Skeletal muscle cell (primary cell): Measurements from ENCODE around the gene ZMAT2.
A peak's percentile ranks its signal among the peaks of the same experiment; 100 is the strongest.
"Not testable (repeated sequence)": the region's sequence is repeated elsewhere in the genome, so short reads cannot be mapped to it uniquely, and the experiment has no call there.

Source experiments
- DNase-seq: peaks from one replicate; pipeline ENCODE4 v3.0.0-alpha.2; 2010; ENCODE audit warnings: low read depth
- H3K4me3 ChIP-seq: 2 replicates; pipeline ENCODE4 v1.5.1; 2011; ENCODE audit warnings: low read depth, mild to moderate bottlenecking, control low read depth, low read length, moderate library complexity

Gene ZMAT2

DNA sequence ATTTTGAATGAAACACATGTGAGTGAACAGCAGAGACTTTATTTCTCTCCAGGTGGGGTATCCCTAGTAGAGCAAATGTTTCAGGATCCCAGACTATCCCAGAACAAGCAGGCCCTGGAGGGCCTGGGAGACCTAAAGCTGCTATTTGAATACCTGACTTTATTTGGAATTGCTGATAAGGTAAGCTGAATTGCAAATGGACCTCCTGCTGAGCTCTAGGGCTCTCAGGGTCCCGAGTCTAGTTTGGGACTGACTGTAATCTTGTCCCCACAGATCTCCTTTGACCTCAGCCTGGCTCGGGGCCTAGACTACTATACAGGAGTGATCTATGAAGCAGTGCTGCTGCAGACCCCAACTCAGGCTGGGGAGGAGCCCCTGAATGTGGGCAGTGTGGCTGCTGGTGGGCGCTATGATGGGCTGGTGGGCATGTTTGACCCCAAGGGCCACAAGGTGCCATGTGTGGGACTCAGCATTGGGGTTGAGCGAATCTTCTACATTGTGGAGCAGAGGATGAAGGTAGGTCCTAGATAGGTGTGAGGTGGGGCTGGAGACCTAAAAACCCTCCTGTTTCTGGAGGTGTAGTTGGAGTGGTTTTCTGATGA lies 3.3 kb upstream of the ZMAT2 start:
- DNase-seq = no peak

DNA sequence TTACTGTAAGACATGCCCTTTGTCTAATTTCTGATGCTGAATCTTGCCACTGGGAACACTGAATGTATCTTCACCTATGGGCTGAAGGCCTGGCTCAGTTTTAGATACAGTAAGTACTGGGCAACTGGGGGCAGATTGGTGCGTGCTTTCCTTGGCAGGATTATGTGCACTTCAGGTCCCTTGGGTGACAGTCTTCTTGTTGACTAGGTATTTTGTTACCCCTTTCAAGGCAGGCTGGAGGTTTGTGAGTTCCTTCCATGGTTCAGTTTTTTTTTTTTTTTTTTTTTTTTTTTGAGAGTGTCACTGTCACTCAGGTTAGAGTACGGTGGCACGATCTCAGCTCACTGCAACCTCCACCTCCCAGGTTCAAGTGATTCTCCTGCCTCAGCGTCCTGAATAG lies 7.6 kb downstream of the ZMAT2 start:
- no peak overlapping the region for H3K4me3 ChIP-seq
- no peak for DNase-seq

More for the DNA sequence above, 3.3 kb upstream of the ZMAT2 start:
- no peak overlapping the region for H3K4me3 ChIP-seq

DNA sequence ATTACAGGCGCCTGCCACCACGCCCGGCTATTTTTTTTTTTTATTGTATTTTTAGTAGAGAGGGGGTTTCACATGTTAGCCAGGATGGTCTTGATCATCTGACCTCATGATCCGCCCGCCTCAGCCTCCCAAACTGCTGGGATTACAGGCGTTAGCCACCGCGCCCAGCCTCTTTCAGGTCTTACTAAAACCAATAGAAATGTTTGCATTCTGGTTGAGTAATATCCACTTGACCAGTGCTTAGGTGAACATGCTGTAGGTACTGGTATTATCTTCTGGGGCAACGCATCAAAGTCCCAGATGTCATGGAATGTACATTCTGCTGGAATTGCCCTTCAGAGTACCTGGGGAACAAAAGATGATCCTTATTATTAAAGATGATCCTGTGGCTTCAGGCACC lies 8.5 kb downstream of the ZMAT2 start:
- not testable (repeated sequence) for DNase-seq

DNA sequence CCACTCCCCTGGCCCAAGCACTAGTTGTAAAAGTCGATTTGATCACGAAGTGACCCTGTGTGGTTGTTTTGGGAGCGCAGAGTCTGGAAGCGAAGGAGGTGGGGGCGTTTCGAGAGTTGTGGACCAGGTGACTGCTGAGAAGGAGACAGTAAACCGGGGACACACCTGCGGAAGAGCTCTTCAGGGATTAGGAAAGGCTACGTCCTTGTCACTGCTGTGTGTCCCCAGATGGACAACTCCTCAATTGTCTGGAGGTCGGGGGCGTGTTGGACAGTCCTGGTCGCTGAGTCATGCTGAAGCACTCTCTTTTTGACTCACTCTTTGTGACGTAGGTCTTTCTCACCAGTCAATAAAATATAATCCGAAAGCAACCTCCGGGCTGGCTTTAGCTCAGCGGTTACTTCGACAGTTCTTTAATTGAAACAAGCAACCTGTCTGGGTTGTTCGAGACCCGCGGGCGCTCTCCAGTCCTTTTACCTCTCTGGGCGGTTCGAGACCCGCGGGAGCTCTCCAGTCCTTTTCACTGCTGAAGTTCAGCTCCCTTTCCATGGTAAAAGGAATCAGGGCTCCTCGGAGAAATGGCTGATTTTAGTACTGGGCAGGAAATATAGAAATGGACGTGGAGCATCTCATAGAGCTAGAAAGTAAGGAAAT lies 10.8 kb downstream of the ZMAT2 start:
- peak; percentile 93 for DNase-seq
- H3K4me3 ChIP-seq = peak overlapping the region; percentile 65

More for the DNA sequence above, 8.5 kb downstream of the ZMAT2 start:
- H3K4me3 ChIP-seq = not testable (repeated sequence)

DNA sequence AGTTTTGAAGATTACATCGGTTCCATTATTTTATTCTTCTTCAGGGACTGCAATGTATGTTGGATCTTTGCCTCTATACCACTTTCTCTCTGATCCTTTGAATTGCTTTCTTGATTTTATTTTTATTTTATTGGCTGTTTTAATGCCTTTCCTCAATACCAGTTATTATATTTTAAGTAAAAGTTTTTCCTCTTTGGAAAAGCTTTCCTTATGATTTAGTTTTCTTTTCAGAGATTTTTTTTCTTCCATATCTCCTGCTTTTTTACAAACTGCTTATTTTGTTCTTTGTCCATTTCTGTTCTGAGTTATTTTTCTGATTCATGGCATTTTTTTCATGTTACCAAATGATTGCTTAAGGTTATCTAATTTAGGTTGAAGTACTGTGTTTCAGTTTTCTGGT lies 11.5 kb downstream of the ZMAT2 start:
- DNase-seq = no peak
- no peak overlapping the region for H3K4me3 ChIP-seq

DNA sequence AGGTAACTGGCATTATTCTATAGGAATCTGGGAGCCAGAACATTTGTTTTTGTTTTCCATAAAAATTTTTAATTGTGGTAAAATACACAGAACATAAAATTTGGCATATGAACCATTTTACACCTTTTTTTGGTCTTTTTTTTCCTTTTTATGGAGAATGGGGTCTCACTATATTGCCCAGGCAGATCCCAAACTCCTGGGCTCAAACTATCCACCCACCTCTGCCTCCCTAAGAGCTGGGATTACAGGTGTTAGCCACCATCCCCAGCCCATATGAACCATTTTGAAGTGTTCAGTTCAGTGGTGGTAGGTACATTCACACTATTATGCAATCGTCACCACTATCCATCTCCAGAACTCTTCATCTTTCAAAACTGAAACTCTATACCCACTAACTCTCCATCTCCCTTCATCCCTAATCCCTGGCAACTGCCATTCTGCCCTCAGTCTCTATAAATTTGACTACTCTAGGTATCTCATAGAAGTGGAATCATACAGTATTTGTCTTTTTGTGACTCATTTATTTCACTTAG lies 13.4 kb downstream of the ZMAT2 start:
- H3K4me3 ChIP-seq = no peak overlapping the region
- DNase-seq = no peak

DNA sequence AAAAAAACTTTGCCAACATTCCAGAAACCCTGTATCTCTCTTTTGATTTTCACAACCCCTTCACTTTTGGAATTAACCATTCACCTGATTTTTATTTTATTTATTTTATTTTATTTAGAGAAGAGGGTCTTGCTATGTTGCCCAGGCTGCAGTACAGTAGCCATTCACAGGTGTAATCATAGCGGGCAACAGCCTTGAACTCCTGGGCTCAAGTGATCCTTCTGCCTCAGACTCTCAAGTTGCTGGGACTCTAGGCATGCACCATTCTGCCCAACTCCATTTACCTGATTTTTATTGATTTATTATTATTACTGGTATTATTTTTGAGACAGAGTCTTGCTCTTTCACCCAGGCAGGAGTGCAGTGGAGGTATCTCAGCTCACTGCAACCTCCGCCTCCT lies 16.0 kb downstream of the ZMAT2 start:
- H3K4me3 ChIP-seq, DNase-seq: not testable (repeated sequence)

DNA sequence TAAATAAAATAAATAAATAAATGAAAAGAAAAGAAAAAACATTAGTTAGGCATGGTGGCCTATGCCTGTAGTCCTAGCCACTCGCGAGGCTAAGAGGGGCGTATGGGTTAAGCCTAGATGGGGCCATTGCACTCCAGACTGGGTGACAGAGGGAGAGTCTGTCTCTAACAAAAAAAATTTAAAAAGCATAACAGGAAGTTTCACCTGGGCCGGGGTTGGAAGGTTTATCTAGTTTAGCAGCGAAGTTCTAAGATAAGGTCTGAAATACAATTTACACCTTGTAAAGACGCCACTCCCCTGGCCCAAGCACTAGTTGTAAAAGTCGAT lies 18.0 kb downstream of the ZMAT2 start:
- no peak overlapping the region for H3K4me3 ChIP-seq
- DNase-seq = no peak

DNA sequence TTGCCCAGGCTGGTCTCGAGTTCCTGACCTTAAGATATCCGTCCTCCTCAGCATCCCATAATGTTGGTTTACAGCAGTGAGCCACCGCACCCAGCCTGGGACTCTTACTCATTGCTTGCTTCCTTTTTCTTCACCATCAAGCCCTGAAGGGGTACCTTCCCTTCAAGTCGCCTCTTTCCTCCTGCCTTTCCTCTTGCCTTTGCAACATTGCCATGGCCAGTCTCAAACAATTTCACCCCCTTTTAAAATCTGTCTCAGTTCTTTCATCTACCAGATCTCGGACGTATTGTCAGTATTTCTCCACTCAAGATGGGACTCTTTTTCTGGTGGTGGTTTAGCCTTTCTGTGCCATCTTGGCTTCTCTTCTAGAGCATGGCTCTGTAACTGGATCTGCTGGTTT lies 20.5 kb downstream of the ZMAT2 start:
- not testable (repeated sequence) for DNase-seq, H3K4me3 ChIP-seq

DNA sequence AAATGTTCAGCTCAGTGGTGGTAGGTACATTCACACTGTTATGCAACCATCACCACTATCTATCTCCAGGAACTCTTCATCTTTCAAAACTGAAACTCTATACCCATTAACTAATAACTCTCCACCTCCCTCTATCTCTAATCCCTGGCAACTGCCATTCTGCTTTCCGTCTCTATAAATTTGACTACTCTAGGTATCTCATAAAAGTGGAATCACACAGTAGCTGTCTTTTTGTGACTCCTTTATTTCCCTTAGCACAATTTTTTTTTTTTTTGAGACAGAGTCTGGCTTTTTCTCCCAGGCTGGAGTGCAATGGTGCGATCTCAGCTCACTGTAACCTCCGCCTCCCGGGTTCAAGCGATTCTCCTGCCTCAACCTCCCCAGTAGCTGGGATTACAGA lies 21.1 kb downstream of the ZMAT2 start:
- not testable (repeated sequence) for H3K4me3 ChIP-seq

DNA sequence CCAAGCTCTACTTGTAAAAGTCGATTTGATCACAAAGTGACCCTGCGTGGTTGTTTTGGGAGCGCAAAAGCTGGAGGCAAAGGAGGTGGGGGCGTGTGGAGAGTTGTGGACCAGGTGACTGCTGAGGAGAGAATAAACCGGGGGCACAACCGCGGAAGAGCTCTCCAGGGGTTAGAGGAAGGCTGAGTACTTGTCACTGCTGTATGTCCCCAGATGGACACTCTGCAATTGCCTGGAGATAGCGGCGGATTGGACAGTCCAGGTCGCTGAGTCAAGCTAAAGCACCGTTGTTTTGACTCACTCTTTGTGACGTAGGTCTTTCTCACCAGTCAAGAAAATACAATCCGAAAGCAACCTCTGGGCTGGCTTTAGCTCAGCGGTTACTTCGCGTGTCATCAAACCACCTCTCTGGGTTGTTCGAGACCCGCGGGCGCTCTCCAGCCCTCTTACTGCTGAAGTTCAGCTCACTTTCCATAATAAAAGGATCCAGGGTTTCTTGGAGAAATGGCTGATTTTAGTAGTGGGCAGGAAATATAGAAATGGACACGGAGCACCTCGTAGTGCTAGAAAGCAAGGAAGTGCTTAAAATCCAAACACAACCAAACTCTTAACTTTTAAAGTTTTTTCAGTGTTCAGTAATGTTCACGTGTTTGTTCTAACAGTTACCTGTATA lies 25.7 kb downstream of the ZMAT2 start:
- peak; percentile 58 for DNase-seq
- peak overlapping the region; percentile 43 for H3K4me3 ChIP-seq

More for the DNA sequence above, 21.1 kb downstream of the ZMAT2 start:
- DNase-seq = not testable (repeated sequence)

DNA sequence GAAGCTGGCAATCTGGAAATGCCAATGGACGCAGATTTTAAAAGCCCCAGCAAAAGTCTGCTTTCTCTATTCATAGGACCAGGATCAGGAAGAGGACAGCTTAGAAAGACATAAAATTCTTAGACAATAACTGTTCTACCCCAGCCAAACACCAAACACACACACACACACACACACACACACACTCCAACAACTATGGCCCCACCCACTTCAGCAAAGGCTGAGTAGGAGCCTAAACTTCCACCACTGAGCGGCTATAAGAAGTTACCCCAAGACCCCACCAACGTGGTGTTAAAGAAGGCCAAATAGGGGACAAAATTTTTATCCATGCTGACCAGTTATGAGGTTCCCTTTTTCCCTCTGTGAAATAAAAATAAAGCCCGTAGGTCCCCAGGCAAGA lies 32.9 kb downstream of the ZMAT2 start:
- no peak for DNase-seq
- H3K4me3 ChIP-seq = no peak overlapping the region

DNA sequence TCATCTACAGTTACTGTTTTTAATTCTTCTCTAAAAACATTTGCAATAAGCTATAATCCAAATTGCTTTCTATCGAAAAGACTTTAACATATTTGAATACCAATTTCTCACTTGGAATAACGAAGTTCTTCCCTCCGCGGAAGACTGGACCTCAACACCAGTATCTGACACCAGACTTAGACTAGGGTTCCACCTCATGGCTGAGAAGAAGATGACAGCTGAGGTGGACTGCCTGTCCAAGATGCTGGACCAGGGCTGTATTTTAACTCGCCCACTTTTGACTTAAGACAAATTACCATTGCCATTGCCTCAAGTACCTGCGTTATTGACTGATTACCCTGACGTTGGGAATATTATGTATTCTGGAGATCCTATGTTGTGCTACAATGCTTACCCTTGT lies 34.1 kb downstream of the ZMAT2 start:
- no peak for DNase-seq
- no peak overlapping the region for H3K4me3 ChIP-seq

DNA sequence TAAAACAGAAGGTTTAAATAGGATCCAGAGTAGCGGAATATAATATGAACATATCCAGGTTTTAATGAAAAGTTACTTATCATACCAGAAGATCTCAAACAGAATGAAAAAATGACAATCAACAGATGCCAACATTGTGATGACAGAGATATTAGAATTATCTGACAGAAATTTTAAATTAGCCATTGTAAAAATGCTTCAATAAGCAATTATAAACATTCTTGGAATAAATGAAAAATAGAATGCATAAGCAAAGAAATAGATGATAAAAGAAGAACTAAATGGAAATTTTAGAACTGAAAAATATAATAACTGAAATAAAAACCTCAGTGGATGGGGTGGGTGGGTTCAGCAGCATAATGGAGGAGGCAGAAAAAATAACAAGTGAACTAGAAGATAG lies 37.2 kb downstream of the ZMAT2 start:
- no peak for DNase-seq
- no peak overlapping the region for H3K4me3 ChIP-seq

DNA sequence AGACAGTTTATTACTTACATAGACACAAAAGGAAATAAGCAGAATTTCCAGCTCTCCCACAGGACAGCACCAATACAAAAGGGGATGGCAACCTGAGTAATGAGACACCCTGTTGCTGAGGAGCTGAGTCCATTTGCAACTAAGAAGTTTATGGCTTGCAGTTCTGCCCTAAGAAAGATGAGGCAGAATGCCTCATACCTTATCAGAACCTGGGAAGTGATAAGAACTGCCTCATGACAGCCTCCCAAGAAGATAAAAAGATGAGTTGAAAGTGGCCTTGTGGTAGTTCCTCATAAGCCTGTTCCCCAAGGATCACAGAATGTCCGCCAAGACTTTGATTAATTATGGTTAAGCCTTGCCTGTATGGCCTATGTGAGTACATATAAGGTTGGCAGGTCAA lies 41.7 kb downstream of the ZMAT2 start:
- no peak overlapping the region for H3K4me3 ChIP-seq
- DNase-seq = no peak

DNA sequence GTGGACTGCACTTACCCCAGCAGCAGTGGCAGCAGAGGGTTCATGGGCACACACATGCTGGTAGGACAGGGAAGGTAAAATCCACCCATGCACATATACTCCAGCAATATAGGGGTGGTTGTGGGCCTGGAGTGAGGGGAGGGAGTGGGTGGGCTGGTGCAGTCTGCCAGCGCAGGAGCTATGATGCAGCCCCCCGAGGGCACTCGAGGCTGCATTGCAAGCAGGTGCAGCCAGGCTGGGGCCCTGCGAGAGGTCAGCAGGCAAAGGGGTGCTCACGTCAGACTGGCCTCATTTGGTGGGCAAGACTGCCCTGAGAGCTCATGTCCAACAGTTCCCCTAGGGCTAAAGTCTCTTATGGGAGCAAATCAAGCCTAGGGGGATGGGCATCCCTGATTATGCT lies 53.3 kb downstream of the ZMAT2 start:
- DNase-seq = no peak
- H3K4me3 ChIP-seq = no peak overlapping the region
